IMR-90 (cell line): ENCODE measurements around the gene WEE2. TPM values are rescaled to one million over a fixed set of nuclear protein-coding genes. Genes with fewer than 3 reads are reported as not detected.

Experiments
- ATAC-seq: fragments of 200-7000 bp; cut with Tn5 transposase; 2 replicates; pipeline ENCODE4 v1.9.1; 2020; ENCODE audit warnings: low read depth, mild to moderate bottlenecking, moderate library complexity
- BruUV-seq: library from RNA; stranded (reverse); fragments of 400-500 nt; replicated peaks from 2 replicates; lab custom pipeline; 2021; lab: Mats Ljungman, UMichigan
- CTCF ChIA-PET: fragments of 300-600 bp; formaldehyde crosslinking; extraction: SDS; loops from one replicate; lab custom pipeline; 2021; ENCODE audit warnings: antibody characterized with exemption; lab: Yijun Ruan, JAX
- POLR2A ChIA-PET: fragments of 300-600 bp; sonication (Branson Sonifier 250); formaldehyde crosslinking; loops from one replicate; lab custom pipeline; 2022; ENCODE audit warnings: antibody characterized with exemption; ENCODE audit not compliant: unreplicated experiment; lab: Charles Lee
- DNase-seq: peaks from one replicate; pipeline ENCODE4 v3.0.0; 2013
- H2AFZ ChIP-seq: replicated peaks from 2 replicates; pipeline ENCODE3; 2013; ENCODE audit warnings: low read length, mild to moderate bottlenecking; ENCODE audit not compliant: poor library complexity
- H2AK5ac ChIP-seq: 2 replicates; pipeline ENCODE4 v1.6.1; 2013; ENCODE audit warnings: low read depth, low read length, inconsistent platforms
- H2AK9ac ChIP-seq: replicated peaks from 2 replicates; pipeline ENCODE3; 2013; ENCODE audit warnings: mild to moderate bottlenecking, low read depth, low read length, moderate library complexity; ENCODE audit not compliant: poor library complexity
- H2BK120ac ChIP-seq: 2 replicates; pipeline ENCODE4 v1.6.1; 2013; ENCODE audit warnings: low read depth, low read length, inconsistent platforms
- H2BK15ac ChIP-seq: 3 replicates; pipeline ENCODE4 v1.6.1; 2013; ENCODE audit warnings: low read depth, low read length, inconsistent platforms
- H2BK20ac ChIP-seq: 2 replicates; pipeline ENCODE4 v1.6.1; 2013; ENCODE audit warnings: low read depth, mild to moderate bottlenecking, inconsistent platforms, low read length, moderate library complexity
- H2BK5ac ChIP-seq: 2 replicates; pipeline ENCODE4 v1.6.1; 2013; ENCODE audit warnings: mild to moderate bottlenecking, low read depth, low read length, inconsistent platforms; ENCODE audit not compliant: poor library complexity, severe bottlenecking
- H3K14ac ChIP-seq: replicated peaks from 2 replicates; pipeline ENCODE4 v1.6.1; 2013; ENCODE audit warnings: low read depth, low read length, inconsistent platforms
- H3K18ac ChIP-seq: 2 replicates; pipeline ENCODE4 v1.6.1; 2013; ENCODE audit warnings: low read depth, low read length, control low read depth
- H3K23ac ChIP-seq: 2 replicates; pipeline ENCODE4 v1.6.1; 2013; ENCODE audit warnings: low read depth, low read length, inconsistent platforms
- H3K27ac ChIP-seq: 2 replicates; pipeline ENCODE4 v1.5.1; 2013; ENCODE audit warnings: mild to moderate bottlenecking, control low read depth, low read length; ENCODE audit not compliant: insufficient read depth
- H3K27me3 ChIP-seq: 2 replicates; pipeline ENCODE4 v1.6.1; 2013; ENCODE audit warnings: low read length; ENCODE audit not compliant: control insufficient read depth, insufficient read depth
- H3K36me3 ChIP-seq: 2 replicates; pipeline ENCODE4 v1.6.1; 2013; ENCODE audit warnings: low read length, mixed read lengths; ENCODE audit not compliant: control insufficient read depth, insufficient read depth
- H3K4ac ChIP-seq: 2 replicates; pipeline ENCODE4 v1.6.1; 2013; ENCODE audit warnings: low read depth, low read length, inconsistent platforms
- H3K4me1 ChIP-seq: 2 replicates; pipeline ENCODE4 v1.6.1; 2013; ENCODE audit warnings: low read length, mixed read lengths; ENCODE audit not compliant: control insufficient read depth, insufficient read depth
- H3K4me2 ChIP-seq: 2 replicates; pipeline ENCODE4 v1.6.1; 2013; ENCODE audit warnings: low read depth, mild to moderate bottlenecking, control low read depth, low read length, moderate library complexity
- H3K4me3 ChIP-seq: 2 replicates; pipeline ENCODE4 v1.5.1; 2013; ENCODE audit warnings: low read depth, mild to moderate bottlenecking, control low read depth, low read length, moderate library complexity; ENCODE audit not compliant: insufficient read depth
- H3K56ac ChIP-seq: 2 replicates; pipeline ENCODE4 v1.6.1; 2013; ENCODE audit warnings: low read length, inconsistent platforms; ENCODE audit not compliant: insufficient read depth; ENCODE audit errors: extremely low read depth
- H3K79me1 ChIP-seq, 2 experiments: 2 replicates each; pipeline ENCODE4 v1.6.1; 2013; ENCODE audit warnings: low read length in 2 of 2, inconsistent platforms in 1 of 2, low read depth in 1 of 2
- H3K9ac ChIP-seq: 2 replicates; pipeline ENCODE4 v1.6.1; 2013; ENCODE audit warnings: low read depth, low read length, control low read depth
- H3K9me1 ChIP-seq: 2 replicates; pipeline ENCODE4 v1.6.1; 2013; ENCODE audit warnings: low read length, inconsistent platforms; ENCODE audit not compliant: insufficient read depth
- H3K9me3 ChIP-seq: 2 replicates; pipeline ENCODE4 v1.6.1; 2013; ENCODE audit warnings: low read length; ENCODE audit not compliant: control insufficient read depth, insufficient read depth
- H4K20me1 ChIP-seq: 2 replicates; pipeline ENCODE4 v1.6.1; 2013; ENCODE audit warnings: low read length, inconsistent platforms; ENCODE audit not compliant: insufficient read depth
- H4K5ac ChIP-seq: 2 replicates; pipeline ENCODE4 v1.6.1; 2013; ENCODE audit warnings: mild to moderate bottlenecking, low read depth, low read length, control low read depth
- H4K8ac ChIP-seq, 2 experiments: 2 replicates each; pipeline ENCODE4 v1.6.1; 2013; ENCODE audit warnings: low read depth in 2 of 2, low read length in 2 of 2, control low read depth in 1 of 2, inconsistent platforms in 1 of 2
- H4K91ac ChIP-seq: 2 replicates; pipeline ENCODE4 v1.6.1; 2013; ENCODE audit warnings: low read depth, low read length, inconsistent platforms; ENCODE audit not compliant: insufficient read depth
- BHLHE40 ChIP-seq: fragments of 150-350 bp; IDR thresholded peaks from 2 replicates; pipeline ENCODE4 v1.6.1; 2016; ENCODE audit warnings: mild to moderate bottlenecking, low read depth, low read length
- CHD1 ChIP-seq: IDR thresholded peaks from 2 replicates; pipeline ENCODE4 v1.6.1; 2012; ENCODE audit warnings: low read depth, low read length, improper control_type of control experiment
- CTCF ChIP-seq: conservative IDR thresholded peaks from 2 replicates; pipeline ENCODE4 v1.5.1; 2012; ENCODE audit warnings: mild to moderate bottlenecking, low read depth, low read length, improper control_type of control experiment
- ELK1 ChIP-seq: fragments of 150-350 bp; IDR thresholded peaks from 2 replicates; pipeline ENCODE4 v1.6.1; 2016; ENCODE audit warnings: low read depth, mild to moderate bottlenecking, low read length, moderate library complexity, borderline replicate concordance
- MAFK ChIP-seq: IDR thresholded peaks from 2 replicates; pipeline ENCODE4 v1.6.1; 2012; ENCODE audit warnings: low read depth, low read length, improper control_type of control experiment
- MAZ ChIP-seq: IDR thresholded peaks from 2 replicates; pipeline ENCODE4 v1.6.1; 2012; ENCODE audit warnings: low read depth, mild to moderate bottlenecking, low read length, improper control_type of control experiment, moderate library complexity, borderline replicate concordance
- MXI1 ChIP-seq: IDR thresholded peaks from 2 replicates; pipeline ENCODE4 v1.6.1; 2012; ENCODE audit warnings: low read depth, mild to moderate bottlenecking, low read length, moderate library complexity, borderline replicate concordance
- POLR2A ChIP-seq: IDR thresholded peaks from 2 replicates; pipeline ENCODE4 v1.6.1; 2012; ENCODE audit warnings: mild to moderate bottlenecking, low read depth, low read length
- RCOR1 ChIP-seq: IDR thresholded peaks from 2 replicates; pipeline ENCODE4 v1.6.1; 2012; ENCODE audit warnings: mild to moderate bottlenecking, low read length, improper control_type of control experiment; ENCODE audit not compliant: insufficient replicate concordance
- RFX5 ChIP-seq: IDR thresholded peaks from 2 replicates; pipeline ENCODE4 v1.8.0; 2012; ENCODE audit warnings: low read depth, mild to moderate bottlenecking, low read length, moderate library complexity
- USF2 ChIP-seq: fragments of 150-350 bp; IDR thresholded peaks from 2 replicates; pipeline ENCODE4 v1.6.1; 2017; ENCODE audit warnings: mild to moderate bottlenecking, antibody characterized with exemption, low read length, low read depth
- WGBS, 2 experiments: methylation state at CpG; one replicate each; pipeline versions ENCODE4 v1.1.5 to v1.1.7; 2013; ENCODE audit warnings: missing lambda C conversion rate in 2 of 2; ENCODE audit not compliant: insufficient read length in 1 of 2; ENCODE audit errors: extremely low coverage in 2 of 2; 5-methylcytosine and 5-hydroxymethylcytosine counted together
- dilution Hi-C: fragments of 300-500 bp; cut with HindIII; formaldehyde crosslinking; loops from one replicate; pipeline ENCODE4 v1.14.3; 2018; ENCODE audit warnings: low sequenced_read_pairs; ENCODE audit not compliant: unreplicated experiment
- in situ Hi-C: fragments of 300-500 bp; cut with MboI; formaldehyde crosslinking; loops from 3 replicates; pipeline ENCODE4 v1.14.3; 2019; ENCODE audit warnings: low sequenced_read_pairs, inconsistent platforms, mixed read lengths
- intact Hi-C: fragments of 100-400 bp; cut with micrococcal nuclease; formaldehyde crosslinking; loops from 2 replicates; pipeline ENCODE4 v1.10.0; 2022
- polyA plus RNA-seq, 3 experiments: library from polyadenylated mRNA; depleted of rRNA; stranded (reverse); fragments of >200 nt; gene quantifications; 2 replicates each; pipeline ENCODE4 v1.2.3, GENCODE V29; 2012; ENCODE audit warnings: low replicate concordance in 1 of 3
- total RNA-seq: library from RNA; depleted of rRNA; stranded (reverse); fragments of >200 nt; gene quantifications from 2 replicates; pipeline ENCODE4 v1.2.3, GENCODE V29; 2012

WEE2 gene
- total and polyA plus RNA-seq, 2 of the 4 experiments (the other 2 are of a cell fraction): not detected

DNA sequence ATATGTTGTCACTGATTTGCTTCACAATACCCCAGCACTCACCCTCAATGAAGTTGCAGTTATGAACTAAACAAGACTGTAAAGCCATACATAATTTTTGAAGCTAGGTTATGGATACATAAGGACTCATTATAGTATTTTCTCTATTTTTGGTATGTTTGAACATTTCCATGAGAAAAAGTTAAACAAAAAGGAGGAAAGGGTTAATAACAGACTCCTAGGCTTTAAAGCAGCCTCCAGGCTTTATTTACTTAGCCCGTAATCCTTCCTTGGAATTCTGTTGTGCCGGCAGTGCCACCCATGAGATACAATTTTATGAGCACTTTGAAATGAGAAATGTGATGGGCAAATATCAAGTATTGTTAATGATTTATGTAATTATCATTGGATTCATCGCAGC lies 4.0 kb upstream of the WEE2 start:
- Histone ChIP-seq H4K5ac (no peak overlapping the region), H2BK20ac (no peak overlapping the region), H3K4me3 (no peak overlapping the region), H3K4me1 (peaks cover 1% of the 10 kb centered on the region; the same call in 1 of the 2 replicates), H3K27ac (no peak overlapping the region), H3K9me1 (no peaks in the 10 kb centered on the region), H2BK5ac (no peak overlapping the region), H3K9ac (no peak overlapping the region), H3K36me3 (no peaks in the 10 kb centered on the region), H2AK9ac (no peak overlapping the region), H4K8ac (no peak overlapping the region), H2AK5ac (no peak overlapping the region), H2BK120ac (no peak overlapping the region), H2BK15ac (no peak overlapping the region), H3K4ac (no peak overlapping the region), H3K14ac (no peak overlapping the region), H4K91ac (no peak overlapping the region), H3K23ac (no peak overlapping the region), H3K9me3 (no peaks in the 10 kb centered on the region), H4K20me1 (no peaks in the 10 kb centered on the region; the same call in 1 of the 2 replicates), H3K79me1 (peaks cover 0 to 3% of the 10 kb centered on the region in 2 experiments; a peak in 2 of 4 replicates), H3K18ac (no peak overlapping the region), H3K4me2 (no peak overlapping the region), H3K56ac (no peak overlapping the region), H2AFZ (no peak overlapping the region), H3K27me3 (peaks cover 3% of the 10 kb centered on the region; the same call in 1 of the 2 replicates)
- no CpG with 5 or more reads among the region's 3 CpGs for WGBS, 2 experiments
- intact Hi-C loops: no loop called here
- ChIA-PET CTCF (no interaction called here), POLR2A (interaction anchor here (0.5 kb wide), 1 partner anchor 789 kb away, joined by 4 read pairs; no protein-coding TSS in a partner anchor)
- in situ Hi-C loops: no loop called here
- DNase-seq (no peak), ATAC-seq (no peak)
- TF ChIP-seq BHLHE40: no peak
- no peak for TF ChIP-seq RCOR1
- no peak for TF ChIP-seq CHD1
- no peak for TF ChIP-seq MAZ
- TF ChIP-seq ELK1: no peak
- no peak for TF ChIP-seq MXI1
- no peak for TF ChIP-seq RFX5
- TF ChIP-seq USF2: no peak
- TF ChIP-seq POLR2A: no peak
- no peak for TF ChIP-seq MAFK
- no peak for TF ChIP-seq CTCF
- dilution Hi-C loops: no loop called here
- BruUV-seq: no TSS peak
